Endothelial cell (in vitro differentiated cells): ENCODE data around the gene ATXN7L1. TPM values are rescaled to one million over a fixed set of nuclear protein-coding genes. Genes with fewer than 3 reads are reported as not detected.
"Not testable (repeated sequence)": the region's sequence is repeated elsewhere in the genome, so short reads cannot be mapped to it uniquely, and the experiment has no call there.

Experiments
- DNase-seq: peaks from one replicate; pipeline ENCODE4 v3.0.0; 2021; ENCODE audit warnings: low spot score
- H3K27ac Mint-ChIP-seq: one replicate; pipeline ENCODE4 v1.8.0; 2021; ENCODE audit warnings: mixed read lengths, inconsistent platforms; ENCODE audit not compliant: unreplicated experiment
- H3K27me3 Mint-ChIP-seq: one replicate; pipeline ENCODE4 v1.8.0; 2021; ENCODE audit warnings: mild to moderate bottlenecking, moderate library complexity, mixed read lengths, inconsistent platforms; ENCODE audit not compliant: unreplicated experiment
- H3K36me3 Mint-ChIP-seq: one replicate; pipeline ENCODE4 v1.8.0; 2021; ENCODE audit warnings: mild to moderate bottlenecking, low read depth, mixed read lengths, inconsistent platforms; ENCODE audit not compliant: unreplicated experiment
- H3K4me1 Mint-ChIP-seq: one replicate; pipeline ENCODE4 v1.8.0; 2021; ENCODE audit warnings: mild to moderate bottlenecking, mixed read lengths, inconsistent platforms; ENCODE audit not compliant: unreplicated experiment
- H3K4me3 Mint-ChIP-seq: one replicate; pipeline ENCODE4 v1.8.0; 2021; ENCODE audit warnings: mild to moderate bottlenecking, mixed read lengths, inconsistent platforms; ENCODE audit not compliant: unreplicated experiment
- H3K9me3 Mint-ChIP-seq: one replicate; pipeline ENCODE4 v1.8.0; 2021; ENCODE audit warnings: mixed read lengths, inconsistent platforms; ENCODE audit not compliant: unreplicated experiment
- total RNA-seq: library from RNA; stranded (reverse); fragmentation: NEBNext Ultra II Directional; extraction: Animal tissue kit (Norgen Biotek cat#: 25700); gene quantifications from one replicate; pipeline ENCODE4 v1.2.1, GENCODE V29; 2021; ENCODE audit not compliant: unreplicated experiment
- TF ChIP-seq, protein P1 (sequence below): fragments of 200-600 bp; sonication (generic); IDR thresholded peaks from one replicate; pipeline ENCODE4 v1.5.0; 2021; ENCODE audit warnings: antibody characterized with exemption; ENCODE audit not compliant: unreplicated experiment

The ATXN7L1 gene
- total RNA-seq, 1 donor from 2014 or later: 18.4 TPM

DNA sequence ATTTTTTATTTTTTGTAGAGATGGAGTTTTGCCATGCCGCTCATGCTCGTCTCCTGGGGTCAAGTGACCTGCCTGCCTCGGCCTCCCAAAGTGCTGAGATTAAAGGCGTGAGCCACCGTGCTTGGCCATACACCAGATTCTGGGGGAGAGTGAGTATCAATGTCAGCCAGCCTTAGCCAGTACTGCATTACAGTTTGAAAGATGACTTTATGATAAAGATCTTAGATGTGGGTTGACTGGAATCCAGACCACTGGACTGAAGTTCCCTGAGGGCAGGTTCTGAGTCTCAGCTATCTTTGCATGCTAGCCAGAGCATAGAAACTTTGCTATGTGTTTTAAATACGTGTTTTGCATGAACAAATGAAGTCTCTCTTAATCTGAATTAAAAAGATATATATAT lies 177.9 kb downstream of the ATXN7L1 start:
- Mint-ChIP-seq H3K4me3 (no peak overlapping the region), H3K27me3 (peaks cover 3% of the 10 kb centered on the region), H3K27ac (no peak overlapping the region), H3K36me3 (peaks cover 18% of the 10 kb centered on the region), H3K9me3 (no peaks in the 10 kb centered on the region), H3K4me1 (no peaks in the 10 kb centered on the region)
- no peak for DNase-seq
- TF ChIP-seq, protein P1, sequence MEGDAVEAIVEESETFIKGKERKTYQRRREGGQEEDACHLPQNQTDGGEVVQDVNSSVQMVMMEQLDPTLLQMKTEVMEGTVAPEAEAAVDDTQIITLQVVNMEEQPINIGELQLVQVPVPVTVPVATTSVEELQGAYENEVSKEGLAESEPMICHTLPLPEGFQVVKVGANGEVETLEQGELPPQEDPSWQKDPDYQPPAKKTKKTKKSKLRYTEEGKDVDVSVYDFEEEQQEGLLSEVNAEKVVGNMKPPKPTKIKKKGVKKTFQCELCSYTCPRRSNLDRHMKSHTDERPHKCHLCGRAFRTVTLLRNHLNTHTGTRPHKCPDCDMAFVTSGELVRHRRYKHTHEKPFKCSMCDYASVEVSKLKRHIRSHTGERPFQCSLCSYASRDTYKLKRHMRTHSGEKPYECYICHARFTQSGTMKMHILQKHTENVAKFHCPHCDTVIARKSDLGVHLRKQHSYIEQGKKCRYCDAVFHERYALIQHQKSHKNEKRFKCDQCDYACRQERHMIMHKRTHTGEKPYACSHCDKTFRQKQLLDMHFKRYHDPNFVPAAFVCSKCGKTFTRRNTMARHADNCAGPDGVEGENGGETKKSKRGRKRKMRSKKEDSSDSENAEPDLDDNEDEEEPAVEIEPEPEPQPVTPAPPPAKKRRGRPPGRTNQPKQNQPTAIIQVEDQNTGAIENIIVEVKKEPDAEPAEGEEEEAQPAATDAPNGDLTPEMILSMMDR: no peak

DNA sequence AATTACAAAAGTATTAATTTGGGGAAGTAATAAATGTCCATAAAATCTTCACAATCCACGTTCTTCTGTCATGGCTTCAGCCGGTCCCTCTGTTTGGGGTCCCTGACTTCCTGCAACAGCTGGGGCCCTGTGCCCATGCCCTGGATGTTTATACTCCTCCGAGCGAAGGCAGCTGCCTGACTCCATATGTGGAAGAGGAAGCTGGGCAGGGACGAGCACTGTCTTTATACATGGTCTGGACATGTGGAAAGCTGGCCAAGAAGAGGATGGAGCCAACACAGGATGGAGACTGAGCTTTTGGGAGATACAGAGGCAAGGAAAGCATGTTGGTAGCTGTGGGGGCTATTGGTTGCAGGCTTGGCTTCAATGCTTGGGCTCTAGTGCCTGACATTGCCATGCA lies 178.6 kb downstream of the ATXN7L1 start:
- Mint-ChIP-seq H3K27ac (no peak overlapping the region), H3K9me3 (no peaks in the 10 kb centered on the region), H3K4me1 (no peaks in the 10 kb centered on the region), H3K27me3 (peaks cover 3% of the 10 kb centered on the region), H3K4me3 (no peak overlapping the region), H3K36me3 (peaks cover 22% of the 10 kb centered on the region)
- TF ChIP-seq, protein P1: no peak
- no peak for DNase-seq

DNA sequence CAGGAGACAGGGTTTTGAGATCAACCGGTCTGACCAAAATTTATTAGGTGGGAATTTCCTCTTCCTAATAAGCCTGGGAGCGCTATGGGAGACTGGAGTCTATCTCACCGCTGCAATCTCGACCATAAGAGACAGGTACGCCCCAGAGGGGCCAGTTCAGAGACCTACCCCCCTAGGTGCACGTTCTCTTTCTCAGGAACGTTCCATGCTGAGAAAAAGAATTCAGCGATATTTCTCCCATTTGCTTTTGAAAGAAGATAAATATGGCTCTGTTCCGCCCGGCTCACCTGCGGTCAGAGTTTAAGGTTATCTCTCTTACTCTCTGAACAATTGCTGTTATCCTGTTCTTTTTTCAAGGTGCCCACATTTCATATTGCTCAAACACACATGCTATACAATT lies 179.2 kb downstream of the ATXN7L1 start:
- not testable (repeated sequence) for DNase-seq, H3K27ac Mint-ChIP-seq, H3K4me1 Mint-ChIP-seq, H3K9me3 Mint-ChIP-seq, H3K27me3 Mint-ChIP-seq, H3K4me3 Mint-ChIP-seq
- H3K36me3 Mint-ChIP-seq: peaks cover 23% of the 10 kb centered on the region

DNA sequence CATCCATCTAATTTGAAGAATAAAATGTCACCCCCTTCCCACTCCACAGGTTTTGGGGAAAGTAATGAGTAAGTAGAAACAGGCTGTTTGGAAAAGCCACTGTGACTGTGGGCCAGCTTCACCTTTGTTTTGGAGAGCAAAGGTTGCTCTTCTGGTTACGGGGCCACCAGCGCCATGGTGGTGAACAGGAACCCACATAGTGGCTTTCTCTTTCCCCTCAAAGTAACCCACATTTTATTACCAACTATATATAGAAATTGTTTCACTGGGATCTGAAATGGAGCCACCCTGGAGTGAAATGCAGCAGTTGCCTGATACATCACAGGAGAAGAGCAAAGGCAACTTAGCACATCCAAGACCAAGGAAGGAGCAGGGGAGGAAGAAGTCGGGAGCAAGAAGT lies 182.8 kb downstream of the ATXN7L1 start:
- no peak overlapping the region for H3K27ac Mint-ChIP-seq
- no peak for DNase-seq
- H3K4me3 Mint-ChIP-seq: no peak overlapping the region
- H3K27me3 Mint-ChIP-seq: peaks cover 7% of the 10 kb centered on the region
- TF ChIP-seq, protein P1: no peak
- H3K9me3 Mint-ChIP-seq: no peaks in the 10 kb centered on the region
- H3K4me1 Mint-ChIP-seq: peaks cover 12% of the 10 kb centered on the region
- peaks cover 23% of the 10 kb centered on the region for H3K36me3 Mint-ChIP-seq

DNA sequence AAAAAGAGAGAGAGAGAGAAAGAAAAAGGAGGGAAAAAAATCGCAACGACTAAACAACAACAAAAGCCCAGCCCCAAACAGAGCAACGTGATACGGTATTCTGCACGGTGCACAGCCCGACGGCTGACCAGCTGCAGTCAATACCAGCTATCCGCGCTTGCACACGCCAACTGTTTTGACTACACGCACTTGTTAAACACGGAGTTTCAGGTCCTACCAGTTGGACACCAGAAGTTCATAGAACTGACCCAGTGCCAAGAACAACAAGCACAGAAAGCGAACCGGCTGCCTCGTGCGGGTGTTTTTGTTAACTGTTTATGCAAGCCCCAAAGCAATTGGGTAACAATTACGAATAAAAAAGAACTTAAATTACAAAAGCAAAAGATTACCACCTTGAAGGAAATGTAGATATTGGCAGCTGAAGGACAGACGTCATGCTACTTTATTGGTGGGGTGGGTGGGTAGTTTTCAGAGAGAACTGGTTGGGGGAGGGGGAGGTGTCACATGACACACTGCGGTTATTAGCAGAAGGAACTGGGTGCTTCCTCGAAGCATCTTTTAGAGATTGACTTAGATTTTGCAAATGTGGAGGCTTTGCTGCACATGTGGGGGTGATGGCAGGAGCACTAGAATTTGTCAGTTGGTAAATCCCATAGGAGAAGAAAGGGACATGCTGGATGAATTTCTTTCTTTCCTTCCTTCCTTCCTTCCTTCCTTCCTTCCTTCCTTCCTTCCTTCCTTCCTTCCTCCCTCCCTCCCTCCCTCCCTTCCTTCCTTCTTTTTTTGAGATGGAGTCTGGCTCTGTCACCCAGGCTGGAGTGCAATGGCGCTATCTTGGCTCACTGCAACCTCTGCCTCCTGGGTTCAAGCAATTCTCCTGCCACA lies 184.5 kb downstream of the ATXN7L1 start:
- peaks cover 12% of the 10 kb centered on the region for H3K4me1 Mint-ChIP-seq

More for the DNA sequence above, 184.5 kb downstream of the ATXN7L1 start:
- Mint-ChIP-seq H3K27ac (no peak overlapping the region), H3K9me3 (no peaks in the 10 kb centered on the region), H3K36me3 (peaks cover 18% of the 10 kb centered on the region), H3K27me3 (peaks cover 7% of the 10 kb centered on the region), H3K4me3 (peak overlapping the region; percentile 57)
- TF ChIP-seq, protein P1: no peak
- DNase-seq: no peak
